MM.1S (cell line): ENCODE data around the gene POP7.
A peak's percentile ranks its signal among the peaks of the same experiment; 100 is the strongest.

ENCODE experiments used
- DNase-seq: peaks from one replicate; pipeline ENCODE4 v3.0.0-alpha.2; 2015
- H2AFZ ChIP-seq: fragments of 300-600 bp; sonication (generic); 2 replicates; pipeline ENCODE4 v1.6.0; 2016; ENCODE audit warnings: antibody characterized with exemption, low read length
- H3F3A ChIP-seq: fragments of 300-600 bp; sonication (generic); 2 replicates; pipeline ENCODE4 v1.6.1; 2016; ENCODE audit warnings: mild to moderate bottlenecking, antibody characterized with exemption, low read length, moderate library complexity, mixed read lengths; ENCODE audit not compliant: insufficient read depth
- H3K27ac ChIP-seq: fragments of 300-600 bp; sonication (generic); 2 replicates; pipeline ENCODE4 v1.5.1; 2016; ENCODE audit warnings: mild to moderate bottlenecking, low read length
- H3K27me3 ChIP-seq: fragments of 300-600 bp; sonication (generic); replicated peaks from 2 replicates; pipeline ENCODE4 v1.6.0; 2016; ENCODE audit warnings: low read length; ENCODE audit not compliant: insufficient read depth
- H3K36me3 ChIP-seq: fragments of 300-600 bp; sonication (generic); replicated peaks from 2 replicates; pipeline ENCODE4 v1.6.1; 2016; ENCODE audit warnings: mild to moderate bottlenecking, low read length, mixed read lengths; ENCODE audit not compliant: insufficient read depth
- H3K4me1 ChIP-seq: fragments of 300-600 bp; sonication (generic); 2 replicates; pipeline ENCODE4 v1.6.1; 2016; ENCODE audit warnings: low read length, mixed read lengths
- H3K4me2 ChIP-seq: fragments of 300-600 bp; sonication (generic); 2 replicates; pipeline ENCODE4 v1.6.0; 2016; ENCODE audit warnings: low read depth, low read length
- H3K4me3 ChIP-seq: fragments of 300-600 bp; sonication (generic); 2 replicates; pipeline ENCODE4 v1.5.1; 2016; ENCODE audit warnings: low read length, mixed read lengths
- H3K79me2 ChIP-seq: fragments of 300-600 bp; sonication (generic); 2 replicates; pipeline ENCODE4 v1.6.1; 2016; ENCODE audit warnings: mixed run types, low read length, mixed read lengths
- H3K9ac ChIP-seq: fragments of 300-600 bp; sonication (generic); 2 replicates; pipeline ENCODE4 v1.6.1; 2016; ENCODE audit warnings: low read length, mixed read lengths
- H3K9me2 ChIP-seq: fragments of 300-600 bp; sonication (generic); replicated peaks from 2 replicates; pipeline ENCODE4 v1.6.1; 2016; ENCODE audit warnings: mild to moderate bottlenecking, low read length, mixed read lengths; ENCODE audit not compliant: insufficient read depth
- H3K9me3 ChIP-seq: fragments of 300-600 bp; sonication (generic); replicated peaks from 2 replicates; pipeline ENCODE4 v1.6.1; 2016; ENCODE audit warnings: mild to moderate bottlenecking, low read length, mixed read lengths; ENCODE audit not compliant: insufficient read depth
- H4K20me1 ChIP-seq: fragments of 300-600 bp; sonication (generic); 2 replicates; pipeline ENCODE4 v1.6.1; 2016; ENCODE audit warnings: mild to moderate bottlenecking, low read length, moderate library complexity, mixed read lengths; ENCODE audit not compliant: insufficient read depth
- EZH2 ChIP-seq: fragments of 300-600 bp; sonication (generic); optimal IDR thresholded peaks from 2 replicates; pipeline ENCODE3; 2017; ENCODE audit warnings: low read depth, mild to moderate bottlenecking, antibody characterized with exemption, low read length, mixed read lengths
- EZH2phosphoT487 ChIP-seq: fragments of 300-600 bp; sonication (generic); IDR thresholded peaks from 2 replicates; pipeline ENCODE4 v1.6.1; 2018; ENCODE audit warnings: antibody characterized with exemption, low read length
- TF ChIP-seq, protein P1 (sequence below): fragments of 300-600 bp; sonication (generic); IDR thresholded peaks from 2 replicates; pipeline ENCODE4 v1.5.1; 2016; ENCODE audit warnings: antibody characterized with exemption, low read length, mixed read lengths

Gene POP7

GRCh38 chr7:100671353-100672327, 34.3 kb upstream of the POP7 start:
- Histone ChIP-seq H3K27ac (no peak overlapping the region), H3K9me3 (no peaks in the 10 kb centered on the region), H3K9ac (no peak overlapping the region), H3K4me2 (no peak overlapping the region), H3K27me3 (peaks cover 52% of the 10 kb centered on the region), H4K20me1 (no peaks in the 10 kb centered on the region), H3K4me3 (no peak overlapping the region), H3K36me3 (no peaks in the 10 kb centered on the region), H2AFZ (no peak overlapping the region), H3K4me1 (no peaks in the 10 kb centered on the region), H3F3A (no peaks in the 10 kb centered on the region), H3K9me2 (no peaks in the 10 kb centered on the region), H3K79me2 (peaks cover 28% of the 10 kb centered on the region)
- TF ChIP-seq, protein P1, sequence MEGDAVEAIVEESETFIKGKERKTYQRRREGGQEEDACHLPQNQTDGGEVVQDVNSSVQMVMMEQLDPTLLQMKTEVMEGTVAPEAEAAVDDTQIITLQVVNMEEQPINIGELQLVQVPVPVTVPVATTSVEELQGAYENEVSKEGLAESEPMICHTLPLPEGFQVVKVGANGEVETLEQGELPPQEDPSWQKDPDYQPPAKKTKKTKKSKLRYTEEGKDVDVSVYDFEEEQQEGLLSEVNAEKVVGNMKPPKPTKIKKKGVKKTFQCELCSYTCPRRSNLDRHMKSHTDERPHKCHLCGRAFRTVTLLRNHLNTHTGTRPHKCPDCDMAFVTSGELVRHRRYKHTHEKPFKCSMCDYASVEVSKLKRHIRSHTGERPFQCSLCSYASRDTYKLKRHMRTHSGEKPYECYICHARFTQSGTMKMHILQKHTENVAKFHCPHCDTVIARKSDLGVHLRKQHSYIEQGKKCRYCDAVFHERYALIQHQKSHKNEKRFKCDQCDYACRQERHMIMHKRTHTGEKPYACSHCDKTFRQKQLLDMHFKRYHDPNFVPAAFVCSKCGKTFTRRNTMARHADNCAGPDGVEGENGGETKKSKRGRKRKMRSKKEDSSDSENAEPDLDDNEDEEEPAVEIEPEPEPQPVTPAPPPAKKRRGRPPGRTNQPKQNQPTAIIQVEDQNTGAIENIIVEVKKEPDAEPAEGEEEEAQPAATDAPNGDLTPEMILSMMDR: no peak
- TF ChIP-seq EZH2phosphoT487 (no peak), EZH2 (no peak)
- DNase-seq: no peak

- H3K4me3 ChIP-seq: peak within 1 kb of the TSS; percentile 82
- H3K9me3 ChIP-seq: no peaks in the 10 kb centered on the region
- TF ChIP-seq, protein P1: no peak
- TF ChIP-seq EZH2 (no peak), EZH2phosphoT487 (no peak)
- H3K36me3 ChIP-seq: no peaks in the 10 kb centered on the region
- H2AFZ ChIP-seq: peak within 1 kb of the TSS; percentile 89
- H3K27ac ChIP-seq: peak within 1 kb of the TSS; percentile 95
- H3K9ac ChIP-seq: peak within 1 kb of the TSS; percentile 95
- H4K20me1 ChIP-seq: no peaks in the 10 kb centered on the region
- peak; percentile 96 for DNase-seq
- H3K27me3 ChIP-seq: peaks cover 36% of the 10 kb centered on the region
- peak within 1 kb of the TSS; percentile 91 for H3K4me2 ChIP-seq
- no peaks in the 10 kb centered on the region for H3K4me1 ChIP-seq
- no peaks in the 10 kb centered on the region for H3F3A ChIP-seq
- no peaks in the 10 kb centered on the region for H3K9me2 ChIP-seq
- peaks cover 46% of the 10 kb centered on the region for H3K79me2 ChIP-seq
Observed at GRCh38 chr7:100673302-100673941, 32.5 kb upstream of the POP7 start, which contains the start of gene GNB2. Gene GNB2 (plus strand): TSS chr7:100673740. CDS start chr7:100676266, 2,526 bp downstream.

- Histone ChIP-seq H3K4me1 (no peaks in the 10 kb centered on the region), H3K4me3 (peak overlapping the region; percentile 82), H2AFZ (peak overlapping the region; percentile 78), H3K9me2 (no peaks in the 10 kb centered on the region), H3K4me2 (peak overlapping the region; percentile 91; the same call in 1 of the 2 replicates), H3K27ac (peak overlapping the region; percentile 52; the same call in 1 of the 2 replicates), H3K9me3 (no peaks in the 10 kb centered on the region), H3K79me2 (peaks cover 46% of the 10 kb centered on the region), H4K20me1 (no peaks in the 10 kb centered on the region), H3K9ac (peak overlapping the region; percentile 85), H3K36me3 (no peaks in the 10 kb centered on the region), H3F3A (no peaks in the 10 kb centered on the region), H3K27me3 (peaks cover 32% of the 10 kb centered on the region)
- TF ChIP-seq EZH2 (no peak), EZH2phosphoT487 (no peak)
- TF ChIP-seq, protein P1: no peak
- DNase-seq: no peak
Observed at GRCh38 chr7:100673942-100674410, 31.9 kb upstream of the POP7 start.
